GM19351 (cell line): ENCODE measurements around the gene DOHH.

Experiments
- ATAC-seq: cut with Tn5 transposase; IDR thresholded peaks from one replicate; pipeline ENCODE4 v1.9.1; 2021; ENCODE audit warnings: mild to moderate bottlenecking, moderate library complexity; ENCODE audit not compliant: unreplicated experiment

DOHH gene

GRCh38 chr19:3500429-3501101, at the start of gene DOHH:
TSS of gene DOHH (minus strand) at chr19:3500674. CDS start at chr19:3496814, 3,860 bp downstream.
- peak; percentile 82 for ATAC-seq

GRCh38 chr19:3549816-3550215, 49.3 kb upstream of the DOHH start:
- ATAC-seq, result no peak

- no peak for ATAC-seq
These were observed 48.1 kb upstream of the DOHH start for GRCh38 chr19:3548606-3549005.

GRCh38 chr19:3547767-3548282, 47.4 kb upstream of the DOHH start:
- ATAC-seq, result no peak

GRCh38 chr19:3547301-3547731, 46.8 kb upstream of the DOHH start:
- no peak for ATAC-seq

- no peak for ATAC-seq
These were observed 45.6 kb upstream of the DOHH start for GRCh38 chr19:3546119-3546518.

- ATAC-seq, result no peak
These were observed 45.2 kb upstream of the DOHH start for GRCh38 chr19:3545669-3546034.

GRCh38 chr19:3544742-3545668, 44.5 kb upstream of the DOHH start:
- no peak for ATAC-seq

- no peak for ATAC-seq
These were observed 43.5 kb upstream of the DOHH start for GRCh38 chr19:3544058-3544376.

GRCh38 chr19:3543150-3544057, 42.9 kb upstream of the DOHH start:
- no peak for ATAC-seq

GRCh38 chr19:3539756-3540118, 39.3 kb upstream of the DOHH start:
- ATAC-seq, result no peak

GRCh38 chr19:3538965-3539755, 38.7 kb upstream of the DOHH start, which contains the start of gene TEKTIP1:
TSS of gene TEKTIP1 (plus strand) at chr19:3539174. CDS start at chr19:3539178, 4 bp downstream.
- no peak for ATAC-seq

GRCh38 chr19:3538258-3538929, 37.9 kb upstream of the DOHH start:
- ATAC-seq, result no peak

GRCh38 chr19:3537438-3538240, 37.2 kb upstream of the DOHH start:
- no peak for ATAC-seq

GRCh38 chr19:3537101-3537437, 36.6 kb upstream of the DOHH start:
- no peak for ATAC-seq

- no peak for ATAC-seq
These were observed 36.1 kb upstream of the DOHH start for GRCh38 chr19:3536429-3537100.

GRCh38 chr19:3535981-3536380, 35.5 kb upstream of the DOHH start:
- ATAC-seq, result no peak

- no peak for ATAC-seq
These were observed 35.1 kb upstream of the DOHH start for GRCh38 chr19:3535563-3535965.

- no peak for ATAC-seq
These were observed 34.7 kb upstream of the DOHH start for GRCh38 chr19:3535235-3535535.
